Gastroesophageal sphincter (tissue), 3 donors: ENCODE data around the gene NUDT10.

ENCODE experiments used
- CTCF ChIP-seq, 4 experiments: fragments of 200-600 bp in 2 of 4; fragments of 450-650 bp in 2 of 4; sonication (generic) in 1 of 4; IDR thresholded peaks; one replicate each; pipeline ENCODE4 v1.5.1; 2017 to 2019; ENCODE audit warnings: antibody characterized with exemption in 4 of 4, mild to moderate bottlenecking in 2 of 4, moderate library complexity in 2 of 4
- POLR2A ChIP-seq, 2 donors: fragments of 450-650 bp; IDR thresholded peaks; one replicate each; pipeline ENCODE4 v1.6.1; 2017; ENCODE audit warnings: antibody characterized with exemption in 2 of 2, mild to moderate bottlenecking in 2 of 2, moderate library complexity in 1 of 2
- POLR2AphosphoS5 ChIP-seq: sonication (generic); formaldehyde crosslinking; IDR thresholded peaks from one replicate; pipeline ENCODE4 v1.6.1; 2017; ENCODE audit warnings: antibody characterized with exemption

GRCh38 chrX:51296138-51296537, 36.5 kb upstream of the NUDT10 start:
- no peak for TF ChIP-seq CTCF (IDR thresholded peaks at IDR 0.05)
- TF ChIP-seq POLR2A (IDR thresholded peaks at IDR 0.05) = no peak
- TF ChIP-seq POLR2AphosphoS5 = no peak
